Panc1 (cell line): ENCODE measurements around the gene GABRB1. TPM values are rescaled to one million over a fixed set of nuclear protein-coding genes. Genes with fewer than 3 reads are reported as not detected.

Experiments
- ATAC-seq: fragments of 200-7000 bp; cut with Tn5 transposase; 2 replicates; pipeline ENCODE4 v1.9.1; 2020; ENCODE audit warnings: mild to moderate bottlenecking, moderate library complexity
- BruUV-seq: library from RNA; stranded (reverse); fragments of 400-500 nt; replicated peaks from 2 replicates; lab custom pipeline; 2021; lab: Mats Ljungman, UMichigan
- CTCF ChIA-PET: fragments of 300-600 bp; sonication (Branson Sonifier 250); formaldehyde crosslinking; loops from one replicate; lab custom pipeline; 2022; ENCODE audit warnings: antibody characterized with exemption; lab: Charles Lee
- POLR2A ChIA-PET: fragments of 300-600 bp; sonication (Branson Sonifier 250); formaldehyde crosslinking; loops from one replicate; lab custom pipeline; 2022; ENCODE audit warnings: antibody characterized with exemption; lab: Charles Lee
- DNase-seq: peaks from one replicate; pipeline ENCODE4 v3.0.0-alpha.2; 2010; ENCODE audit warnings: low read depth, low spot score
- H3K27ac ChIP-seq: 2 replicates; pipeline ENCODE4 v1.5.1; 2011; ENCODE audit warnings: mild to moderate bottlenecking, low read length, inconsistent platforms
- H3K27me3 ChIP-seq: fragments of 200-500 bp; sonication (Bioruptor generic); 2 replicates; pipeline ENCODE4 v1.6.0; 2014; ENCODE audit warnings: low read length, inconsistent platforms; ENCODE audit not compliant: control insufficient read depth, insufficient read depth
- H3K36me3 ChIP-seq: fragments of 200-500 bp; sonication (Bioruptor generic); 2 replicates; pipeline ENCODE4 v1.5.1; 2014; ENCODE audit warnings: inconsistent platforms, mild to moderate bottlenecking, low read length, moderate library complexity; ENCODE audit not compliant: control insufficient read depth, insufficient read depth
- H3K4me1 ChIP-seq: 2 replicates; pipeline ENCODE4 v1.5.1; 2011; ENCODE audit warnings: inconsistent platforms, mild to moderate bottlenecking, low read length, moderate library complexity; ENCODE audit not compliant: control insufficient read depth, insufficient read depth
- H3K4me3 ChIP-seq, 2 experiments: 2 replicates each; pipeline ENCODE4 v1.5.1; 2011 to 2012; ENCODE audit warnings: low read depth in 2 of 2, low read length in 2 of 2, mild to moderate bottlenecking in 2 of 2, inconsistent platforms in 1 of 2, moderate library complexity in 1 of 2
- H3K9me3 ChIP-seq: fragments of 200-500 bp; sonication (Bioruptor generic); 2 replicates; pipeline ENCODE4 v1.5.1; 2014; ENCODE audit warnings: low read depth, mild to moderate bottlenecking, inconsistent platforms, low read length, moderate library complexity; ENCODE audit not compliant: control insufficient read depth, insufficient read depth
- POLR2AphosphoS5 ChIP-seq: IDR thresholded peaks from 2 replicates; pipeline ENCODE4 v1.6.1; 2012; ENCODE audit warnings: mild to moderate bottlenecking, low read depth, low read length, moderate library complexity
- SIN3A ChIP-seq: IDR thresholded peaks from 2 replicates; pipeline ENCODE4 v1.6.1; 2012; ENCODE audit warnings: low read depth, mild to moderate bottlenecking, low read length, moderate library complexity, borderline replicate concordance; ENCODE audit not compliant: insufficient read depth
- TCF7L2 ChIP-seq: IDR thresholded peaks from 2 replicates; pipeline ENCODE4 v1.6.1; 2011; ENCODE audit warnings: mild to moderate bottlenecking, low read depth, low read length, inconsistent platforms
- in situ Hi-C: cut with HindIII; loops from 2 replicates; pipeline ENCODE4 v1.10.0; 2016; ENCODE audit warnings: low sequenced_read_pairs, low pct_unique_long_range_greater_than_20kb
- intact Hi-C: fragments of 100-400 bp; cut with micrococcal nuclease; formaldehyde crosslinking; loops from one replicate; pipeline ENCODE4 v1.10.0; 2022; ENCODE audit not compliant: unreplicated experiment
- total RNA-seq: library from RNA; stranded (reverse); gene quantifications from one replicate; pipeline ENCODE4 v1.2.1, GENCODE V29; 2021; ENCODE audit not compliant: unreplicated experiment
- TF ChIP-seq, protein P1 (sequence below): fragments of 450-650 bp; IDR thresholded peaks from 2 replicates; pipeline ENCODE4 v1.5.1; 2017; ENCODE audit warnings: mild to moderate bottlenecking
- TF ChIP-seq, protein P2 (sequence below), 2 experiments: IDR thresholded peaks; 2 replicates each; pipeline ENCODE4 v1.6.1; 2011 to 2012; ENCODE audit warnings: low read depth in 2 of 2, control low read depth in 1 of 2, low read length in 1 of 2, mild to moderate bottlenecking in 1 of 2, moderate library complexity in 1 of 2; ENCODE audit not compliant: insufficient read depth in 1 of 2

GABRB1 gene
- total RNA-seq, 1 experiment from 2014 or later, result not detected

DNA sequence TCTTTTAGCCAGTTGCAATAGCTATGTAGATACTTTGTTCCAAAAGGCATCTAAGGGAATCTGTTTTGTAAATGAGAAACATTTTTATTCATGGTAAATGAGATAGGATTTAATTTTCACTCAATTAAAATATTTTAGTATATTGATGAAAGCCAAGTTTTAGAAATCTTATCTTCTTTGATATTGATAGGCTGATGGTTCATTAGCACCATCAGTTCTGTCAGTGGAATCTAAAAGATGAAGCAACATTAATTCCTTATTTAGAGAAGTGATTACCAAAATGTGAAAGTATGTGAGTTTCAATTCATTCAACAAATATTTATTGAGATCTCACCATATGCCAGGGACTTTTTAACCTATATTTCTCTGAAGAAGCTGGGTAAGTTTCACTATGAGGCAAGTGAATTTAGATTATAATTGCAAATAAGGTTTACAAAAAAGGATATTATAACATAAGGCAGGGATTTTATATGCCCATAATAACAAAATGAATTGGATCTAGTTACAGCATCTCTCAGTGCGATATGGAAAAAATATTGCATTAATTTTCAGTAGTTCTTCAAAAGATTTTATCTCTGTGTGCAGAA, 79.3 kb downstream of the GABRB1 start:
- Histone ChIP-seq H3K36me3 (no peaks in the 10 kb centered on the region), H3K27ac (no peak overlapping the region), H3K9me3 (no peaks in the 10 kb centered on the region), H3K4me1 (no peaks in the 10 kb centered on the region), H3K4me3 (no peak overlapping the region), H3K27me3 (no peaks in the 10 kb centered on the region)
- TF ChIP-seq, protein P1, sequence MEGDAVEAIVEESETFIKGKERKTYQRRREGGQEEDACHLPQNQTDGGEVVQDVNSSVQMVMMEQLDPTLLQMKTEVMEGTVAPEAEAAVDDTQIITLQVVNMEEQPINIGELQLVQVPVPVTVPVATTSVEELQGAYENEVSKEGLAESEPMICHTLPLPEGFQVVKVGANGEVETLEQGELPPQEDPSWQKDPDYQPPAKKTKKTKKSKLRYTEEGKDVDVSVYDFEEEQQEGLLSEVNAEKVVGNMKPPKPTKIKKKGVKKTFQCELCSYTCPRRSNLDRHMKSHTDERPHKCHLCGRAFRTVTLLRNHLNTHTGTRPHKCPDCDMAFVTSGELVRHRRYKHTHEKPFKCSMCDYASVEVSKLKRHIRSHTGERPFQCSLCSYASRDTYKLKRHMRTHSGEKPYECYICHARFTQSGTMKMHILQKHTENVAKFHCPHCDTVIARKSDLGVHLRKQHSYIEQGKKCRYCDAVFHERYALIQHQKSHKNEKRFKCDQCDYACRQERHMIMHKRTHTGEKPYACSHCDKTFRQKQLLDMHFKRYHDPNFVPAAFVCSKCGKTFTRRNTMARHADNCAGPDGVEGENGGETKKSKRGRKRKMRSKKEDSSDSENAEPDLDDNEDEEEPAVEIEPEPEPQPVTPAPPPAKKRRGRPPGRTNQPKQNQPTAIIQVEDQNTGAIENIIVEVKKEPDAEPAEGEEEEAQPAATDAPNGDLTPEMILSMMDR, result no peak
- TF ChIP-seq POLR2AphosphoS5 (no peak), SIN3A (no peak), TCF7L2 (no peak)
- TF ChIP-seq, protein P2, sequence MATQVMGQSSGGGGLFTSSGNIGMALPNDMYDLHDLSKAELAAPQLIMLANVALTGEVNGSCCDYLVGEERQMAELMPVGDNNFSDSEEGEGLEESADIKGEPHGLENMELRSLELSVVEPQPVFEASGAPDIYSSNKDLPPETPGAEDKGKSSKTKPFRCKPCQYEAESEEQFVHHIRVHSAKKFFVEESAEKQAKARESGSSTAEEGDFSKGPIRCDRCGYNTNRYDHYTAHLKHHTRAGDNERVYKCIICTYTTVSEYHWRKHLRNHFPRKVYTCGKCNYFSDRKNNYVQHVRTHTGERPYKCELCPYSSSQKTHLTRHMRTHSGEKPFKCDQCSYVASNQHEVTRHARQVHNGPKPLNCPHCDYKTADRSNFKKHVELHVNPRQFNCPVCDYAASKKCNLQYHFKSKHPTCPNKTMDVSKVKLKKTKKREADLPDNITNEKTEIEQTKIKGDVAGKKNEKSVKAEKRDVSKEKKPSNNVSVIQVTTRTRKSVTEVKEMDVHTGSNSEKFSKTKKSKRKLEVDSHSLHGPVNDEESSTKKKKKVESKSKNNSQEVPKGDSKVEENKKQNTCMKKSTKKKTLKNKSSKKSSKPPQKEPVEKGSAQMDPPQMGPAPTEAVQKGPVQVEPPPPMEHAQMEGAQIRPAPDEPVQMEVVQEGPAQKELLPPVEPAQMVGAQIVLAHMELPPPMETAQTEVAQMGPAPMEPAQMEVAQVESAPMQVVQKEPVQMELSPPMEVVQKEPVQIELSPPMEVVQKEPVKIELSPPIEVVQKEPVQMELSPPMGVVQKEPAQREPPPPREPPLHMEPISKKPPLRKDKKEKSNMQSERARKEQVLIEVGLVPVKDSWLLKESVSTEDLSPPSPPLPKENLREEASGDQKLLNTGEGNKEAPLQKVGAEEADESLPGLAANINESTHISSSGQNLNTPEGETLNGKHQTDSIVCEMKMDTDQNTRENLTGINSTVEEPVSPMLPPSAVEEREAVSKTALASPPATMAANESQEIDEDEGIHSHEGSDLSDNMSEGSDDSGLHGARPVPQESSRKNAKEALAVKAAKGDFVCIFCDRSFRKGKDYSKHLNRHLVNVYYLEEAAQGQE (IDR thresholded peaks at IDR 0.05; ENCODE audit: insufficient read depth in 1 of 2, low read depth in 2 of 2, low read length in 1 of 2), result no peak
- ATAC-seq, result no peak
- BruUV-seq, result no TSS peak
- intact Hi-C loops, result no loop called here
- ChIA-PET POLR2A (no interaction called here), CTCF (interaction anchor here (1.7 kb wide), 1 partner anchor 12 kb away, joined by 5 read pairs; no protein-coding TSS in a partner anchor)
- no peak for DNase-seq
- in situ Hi-C loops, result no loop called here

DNA sequence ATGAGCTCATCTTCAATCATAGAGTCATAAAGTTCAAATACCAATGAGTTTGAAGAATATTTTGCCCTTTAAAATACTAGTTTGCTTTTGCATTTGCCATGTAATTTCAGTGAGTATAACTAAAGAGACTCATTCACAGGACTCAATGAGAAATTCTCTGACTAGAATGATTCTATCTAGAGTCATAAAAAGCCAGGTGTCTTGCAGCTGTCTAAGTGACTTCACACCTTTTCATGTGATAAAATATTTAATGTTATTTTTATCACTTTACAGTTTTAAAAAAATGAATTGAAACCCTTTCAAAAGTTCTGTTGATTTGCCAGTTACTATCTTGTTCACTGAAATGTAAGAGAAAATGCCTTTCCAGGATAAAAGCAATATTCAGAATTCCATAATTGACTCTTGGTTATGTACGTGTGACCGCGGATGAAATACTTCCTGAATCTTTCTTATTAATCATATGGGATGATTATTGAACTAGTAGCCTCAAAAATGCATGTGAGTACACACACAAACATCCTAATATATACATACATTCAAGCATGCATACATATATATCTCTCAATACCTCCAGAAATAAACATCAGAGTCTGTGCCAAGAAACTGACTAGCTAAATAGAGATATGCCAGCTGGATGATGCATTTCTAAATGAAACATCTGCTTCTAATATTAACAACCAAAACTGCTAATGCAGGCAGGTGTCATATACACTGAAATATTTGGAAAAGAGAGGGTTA, 87.0 kb downstream of the GABRB1 start:
- POLR2A ChIA-PET, result no interaction called here
- in situ Hi-C loops, result no loop called here
- CTCF ChIA-PET, result no interaction called here
- ATAC-seq (no peak), DNase-seq (no peak)
- no TSS peak for BruUV-seq
- Histone ChIP-seq H3K27ac (no peak overlapping the region), H3K4me3 (no peak overlapping the region), H3K9me3 (no peaks in the 10 kb centered on the region), H3K36me3 (no peaks in the 10 kb centered on the region), H3K4me1 (no peaks in the 10 kb centered on the region), H3K27me3 (no peaks in the 10 kb centered on the region)
- TF ChIP-seq, protein P1, result no peak
- TF ChIP-seq, protein P2 (IDR thresholded peaks at IDR 0.05; ENCODE audit: insufficient read depth in 1 of 2, low read depth in 2 of 2, low read length in 1 of 2), result no peak
- no peak for TF ChIP-seq SIN3A
- TF ChIP-seq TCF7L2, result no peak
- TF ChIP-seq POLR2AphosphoS5, result no peak
- intact Hi-C loops, result no loop called here
